ENCODE data around the gene SLC16A7. TPM values are rescaled to one million over a fixed set of nuclear protein-coding genes. Genes with fewer than 3 reads are reported as not detected.

SLC16A7 gene
- total RNA-seq, 4 donors from 2014 or later = 14.9 to 22.2 (median 15.7) TPM

DNA sequence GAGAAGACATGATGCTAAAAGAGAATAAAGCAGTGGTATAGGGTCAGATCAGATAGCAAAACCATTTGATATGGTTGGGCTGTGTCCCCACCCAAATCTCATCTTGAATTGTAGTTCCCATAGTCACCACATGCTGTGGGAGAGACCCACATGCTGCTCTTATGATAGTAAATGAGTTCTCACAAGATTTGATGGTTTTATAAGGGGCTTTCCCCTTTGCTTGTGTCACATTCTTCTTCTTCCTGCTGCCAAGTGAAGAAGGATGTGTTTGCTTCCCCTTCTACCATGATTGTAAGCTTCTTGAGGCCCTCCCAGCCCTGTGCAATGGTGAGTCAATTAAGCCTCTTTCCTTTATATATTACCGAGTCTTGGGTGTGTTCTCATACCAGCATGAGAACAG, 49.4 kb downstream of the SLC16A7 start:
- no peak overlapping the region for H3K4me3 ChIP-seq (replicated peaks in 1 of 3)
- no peak for DNase-seq
- intact Hi-C loops (cut with DNase I) = no loop called here

DNA sequence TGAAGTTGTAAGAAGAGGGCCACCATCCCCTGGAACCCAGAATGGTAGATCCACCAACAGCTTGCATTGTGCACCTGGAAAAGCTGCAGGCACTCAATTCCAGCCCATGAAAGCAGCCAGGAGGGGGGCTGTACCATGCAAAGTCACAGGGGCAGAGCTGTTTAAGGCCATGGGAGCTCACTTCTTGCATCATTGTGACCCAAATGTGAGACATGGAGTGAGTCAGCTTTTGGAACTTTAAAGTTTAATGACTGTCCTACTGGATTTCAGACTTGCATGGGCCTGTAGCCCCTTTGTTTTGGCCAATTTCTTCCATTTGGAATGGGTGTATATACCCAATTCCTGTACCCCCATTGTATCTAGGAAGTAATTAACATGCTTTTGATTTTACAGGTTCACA, 50.8 kb downstream of the SLC16A7 start:
- TF ChIP-seq, protein P1, sequence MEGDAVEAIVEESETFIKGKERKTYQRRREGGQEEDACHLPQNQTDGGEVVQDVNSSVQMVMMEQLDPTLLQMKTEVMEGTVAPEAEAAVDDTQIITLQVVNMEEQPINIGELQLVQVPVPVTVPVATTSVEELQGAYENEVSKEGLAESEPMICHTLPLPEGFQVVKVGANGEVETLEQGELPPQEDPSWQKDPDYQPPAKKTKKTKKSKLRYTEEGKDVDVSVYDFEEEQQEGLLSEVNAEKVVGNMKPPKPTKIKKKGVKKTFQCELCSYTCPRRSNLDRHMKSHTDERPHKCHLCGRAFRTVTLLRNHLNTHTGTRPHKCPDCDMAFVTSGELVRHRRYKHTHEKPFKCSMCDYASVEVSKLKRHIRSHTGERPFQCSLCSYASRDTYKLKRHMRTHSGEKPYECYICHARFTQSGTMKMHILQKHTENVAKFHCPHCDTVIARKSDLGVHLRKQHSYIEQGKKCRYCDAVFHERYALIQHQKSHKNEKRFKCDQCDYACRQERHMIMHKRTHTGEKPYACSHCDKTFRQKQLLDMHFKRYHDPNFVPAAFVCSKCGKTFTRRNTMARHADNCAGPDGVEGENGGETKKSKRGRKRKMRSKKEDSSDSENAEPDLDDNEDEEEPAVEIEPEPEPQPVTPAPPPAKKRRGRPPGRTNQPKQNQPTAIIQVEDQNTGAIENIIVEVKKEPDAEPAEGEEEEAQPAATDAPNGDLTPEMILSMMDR (IDR thresholded peaks at IDR 0.05) = no peak
- no peak for TF ChIP-seq POLR2A (IDR thresholded peaks at IDR 0.05)
- Histone ChIP-seq H3K36me3 (no peaks in the 10 kb centered on the region), H3K27me3 (no peaks in the 10 kb centered on the region), H3K4me3 (replicated peaks in 1 of 3) (no peak overlapping the region), H3K27ac (no peak overlapping the region), H3K4me1 (no peaks in the 10 kb centered on the region), H3K9me3 (no peaks in the 10 kb centered on the region)
- intact Hi-C loops (cut with DNase I) = no loop called here
- no peak for DNase-seq

More for the DNA sequence above, 49.4 kb downstream of the SLC16A7 start:
- Histone ChIP-seq H3K4me1 (no peaks in the 10 kb centered on the region), H3K27ac (no peak overlapping the region), H3K9me3 (no peaks in the 10 kb centered on the region), H3K27me3 (no peaks in the 10 kb centered on the region), H3K36me3 (no peaks in the 10 kb centered on the region)
- TF ChIP-seq, protein P1 (IDR thresholded peaks at IDR 0.05) = no peak
- no peak for TF ChIP-seq POLR2A (IDR thresholded peaks at IDR 0.05)
- 88 to 96% methylated on average over 1 of the region's 1 CpG for WGBS, 2 donors

DNA sequence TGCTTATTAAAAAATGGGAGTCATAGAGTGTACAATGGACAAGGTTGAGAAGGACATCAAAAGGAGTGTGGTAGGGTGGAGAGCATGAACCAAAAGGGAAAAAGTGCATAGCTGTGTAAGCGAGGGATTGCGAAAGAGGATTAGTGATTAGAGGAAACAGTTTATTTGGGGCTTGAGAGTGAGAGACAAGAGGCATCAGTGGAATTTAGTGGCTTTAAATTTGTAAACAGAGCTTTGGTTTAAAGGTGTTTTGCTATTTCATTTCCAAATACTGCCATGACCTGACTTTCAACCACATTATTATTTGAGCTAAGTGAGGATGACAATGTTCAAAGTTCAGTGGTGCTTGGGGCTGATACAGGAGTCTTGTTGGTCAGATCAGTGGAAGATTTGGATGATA, 53.4 kb downstream of the SLC16A7 start:
- no peak for DNase-seq
- Histone ChIP-seq H3K4me3 (replicated peaks in 1 of 3) (no peak overlapping the region), H3K27me3 (no peaks in the 10 kb centered on the region), H3K36me3 (no peaks in the 10 kb centered on the region), H3K27ac (no peak overlapping the region), H3K9me3 (no peaks in the 10 kb centered on the region), H3K4me1 (no peaks in the 10 kb centered on the region)
- TF ChIP-seq POLR2A (IDR thresholded peaks at IDR 0.05) = no peak
- TF ChIP-seq, protein P1 (IDR thresholded peaks at IDR 0.05) = no peak
- 93 to 95% methylated on average over 2 of the region's 2 CpGs for WGBS, 2 donors
- intact Hi-C loops (cut with DNase I) = no loop called here

DNA sequence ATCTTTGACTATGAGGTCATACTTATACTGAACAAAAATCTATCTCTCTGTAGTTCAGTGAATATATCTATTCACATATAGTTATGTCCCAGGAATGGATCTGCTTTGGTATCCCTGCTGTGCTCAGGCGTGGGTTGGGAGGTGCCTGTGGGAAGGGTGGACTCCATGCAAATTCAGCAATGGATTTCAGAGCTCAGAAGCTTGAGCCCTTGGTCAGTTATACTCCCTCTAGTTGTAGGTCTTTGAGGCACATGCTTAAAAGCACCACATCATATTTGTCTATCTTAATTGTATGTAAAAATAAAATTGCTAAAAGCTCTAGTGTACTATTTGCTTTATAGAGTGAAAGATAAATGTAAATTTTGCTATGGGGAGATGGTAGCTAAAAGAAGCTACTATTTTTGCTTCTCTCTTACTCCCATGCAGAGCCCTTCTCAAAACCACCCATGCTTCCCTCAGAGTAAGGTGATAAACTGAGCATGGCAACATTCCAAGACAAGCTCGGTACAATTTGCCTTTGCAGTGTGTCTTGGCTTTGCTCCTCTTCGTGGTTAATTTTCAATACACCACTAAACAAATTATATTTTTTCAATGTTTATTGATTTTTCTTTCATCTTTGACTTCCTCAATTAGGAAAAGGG, 54.9 kb downstream of the SLC16A7 start:
- 54% methylated on average over 3 of the region's 3 CpGs for WGBS, 2 donors
- H3K27ac ChIP-seq = no peak overlapping the region
- TF ChIP-seq, protein P1 (IDR thresholded peaks at IDR 0.05) = no peak
- TF ChIP-seq POLR2A (IDR thresholded peaks at IDR 0.05) = no peak
- intact Hi-C loops (cut with DNase I) = no loop called here
- H3K4me1 ChIP-seq = no peaks in the 10 kb centered on the region
- no peak overlapping the region for H3K4me3 ChIP-seq (replicated peaks in 1 of 3)
- no peaks in the 10 kb centered on the region for H3K9me3 ChIP-seq
- no peak for DNase-seq
- no peaks in the 10 kb centered on the region for H3K36me3 ChIP-seq
- H3K27me3 ChIP-seq = no peaks in the 10 kb centered on the region

DNA sequence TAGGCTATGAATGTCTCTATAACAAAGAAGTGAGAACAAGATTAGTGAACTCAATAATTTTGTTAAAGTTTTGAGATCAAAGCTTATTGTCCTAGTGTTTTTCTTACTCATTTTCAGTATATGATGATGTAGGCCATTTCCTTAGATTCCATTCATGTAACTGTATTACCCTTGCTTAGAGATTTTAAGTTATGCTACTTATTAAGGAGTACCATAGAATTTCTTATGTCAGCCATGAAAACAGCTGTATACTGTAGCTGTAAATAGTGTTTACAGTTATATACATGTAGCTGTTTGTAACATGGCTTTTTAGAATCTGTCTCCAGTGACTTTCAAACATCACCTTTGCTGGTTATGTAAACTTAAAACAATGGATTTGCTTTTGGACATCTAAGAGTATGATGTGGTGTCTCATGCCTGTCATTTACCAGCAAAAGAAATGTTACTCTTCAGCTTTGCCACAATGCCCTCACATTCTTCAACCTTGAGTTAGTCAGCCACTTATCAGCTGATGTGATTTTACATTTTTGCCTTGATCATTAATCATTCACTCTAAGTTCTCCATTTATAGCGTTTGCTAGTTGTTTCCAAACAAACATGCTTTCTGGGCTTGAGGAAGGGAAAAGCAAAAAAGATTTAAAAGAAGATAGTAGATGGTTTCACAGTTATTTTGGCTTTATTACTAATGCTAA, 55.5 kb downstream of the SLC16A7 start:
- Histone ChIP-seq H3K4me1 (no peaks in the 10 kb centered on the region), H3K4me3 (replicated peaks in 1 of 3) (no peak overlapping the region), H3K9me3 (no peaks in the 10 kb centered on the region), H3K27me3 (no peaks in the 10 kb centered on the region), H3K36me3 (no peaks in the 10 kb centered on the region), H3K27ac (no peak overlapping the region)
- TF ChIP-seq, protein P1 (IDR thresholded peaks at IDR 0.05) = no peak
- TF ChIP-seq POLR2A (IDR thresholded peaks at IDR 0.05) = no peak
- 59 to 70% methylated on average over 1 of the region's 1 CpG for WGBS, 2 donors
- intact Hi-C loops (cut with DNase I) = no loop called here
- no peak for DNase-seq

All from thyroid gland (tissue), 4 donors.